DOHH2 (cell line): ENCODE results near the gene TMEM256.

Source experiments
- H3F3A ChIP-seq: fragments of 200-600 bp; sonication (generic), shearing (Covaris generic); 2 replicates; pipeline ENCODE4 v1.6.0; 2016; ENCODE audit warnings: antibody characterized with exemption, mild to moderate bottlenecking; ENCODE audit not compliant: control insufficient read depth, insufficient read depth
- H3K27ac ChIP-seq: fragments of 200-600 bp; sonication (generic); 2 replicates; pipeline ENCODE4 v1.5.1; 2014; ENCODE audit warnings: low read depth, mild to moderate bottlenecking, low read length, moderate library complexity
- H3K27me3 ChIP-seq: fragments of 200-600 bp; sonication (generic); 2 replicates; pipeline ENCODE4 v1.6.1; 2014; ENCODE audit warnings: mild to moderate bottlenecking, low read length, mixed read lengths; ENCODE audit not compliant: control insufficient read depth
- H3K36me3 ChIP-seq: fragments of 200-600 bp; sonication (generic); 2 replicates; pipeline ENCODE4 v1.6.1; 2014; ENCODE audit warnings: mild to moderate bottlenecking, low read length, moderate library complexity, mixed read lengths; ENCODE audit not compliant: control insufficient read depth
- H3K4me1 ChIP-seq: fragments of 200-600 bp; sonication (generic); 2 replicates; pipeline ENCODE4 v1.6.1; 2014; ENCODE audit warnings: mild to moderate bottlenecking, low read length, mixed read lengths; ENCODE audit not compliant: control insufficient read depth
- H3K4me2 ChIP-seq: fragments of 200-600 bp; sonication (generic); 2 replicates; pipeline ENCODE4 v1.6.0; 2014; ENCODE audit warnings: mild to moderate bottlenecking, low read length, moderate library complexity
- H3K4me3 ChIP-seq: fragments of 200-600 bp; sonication (generic); 2 replicates; pipeline ENCODE4 v1.5.1; 2014; ENCODE audit warnings: mild to moderate bottlenecking, low read length, mixed read lengths
- H3K79me2 ChIP-seq: fragments of 200-600 bp; sonication (generic); 2 replicates; pipeline ENCODE4 v1.6.1; 2014; ENCODE audit warnings: mild to moderate bottlenecking, low read length, mixed read lengths; ENCODE audit not compliant: control insufficient read depth
- H3K9me2 ChIP-seq: fragments of 200-600 bp; sonication (generic); replicated peaks from 2 replicates; pipeline ENCODE4 v1.6.1; 2014; ENCODE audit warnings: mild to moderate bottlenecking, low read length, mixed read lengths; ENCODE audit not compliant: control insufficient read depth
- H3K9me3 ChIP-seq: fragments of 200-600 bp; sonication (generic); 2 replicates; pipeline ENCODE4 v1.6.1; 2014; ENCODE audit warnings: antibody characterized with exemption, low read length, mixed read lengths; ENCODE audit not compliant: control insufficient read depth, insufficient read depth
- H4K20me1 ChIP-seq: fragments of 200-600 bp; sonication (generic); 2 replicates; pipeline ENCODE4 v1.6.0; 2014; ENCODE audit warnings: low read depth, mild to moderate bottlenecking, antibody characterized with exemption, low read length, moderate library complexity; ENCODE audit not compliant: control insufficient read depth, insufficient read depth
- EZH2phosphoT487 ChIP-seq: fragments of 200-600 bp; sonication (generic); IDR thresholded peaks from 2 replicates; pipeline ENCODE4 v1.6.1; 2017; ENCODE audit warnings: borderline replicate concordance, mild to moderate bottlenecking, antibody characterized with exemption, low read length, moderate library complexity, mixed read lengths
- TF ChIP-seq, protein P1 (sequence below): fragments of 200-600 bp; sonication (generic); IDR thresholded peaks from one replicate; pipeline ENCODE4 v1.5.1; 2014; ENCODE audit warnings: antibody characterized with exemption, mild to moderate bottlenecking, low read depth, low read length; ENCODE audit not compliant: poor library complexity, severe bottlenecking

Gene TMEM256

DNA sequence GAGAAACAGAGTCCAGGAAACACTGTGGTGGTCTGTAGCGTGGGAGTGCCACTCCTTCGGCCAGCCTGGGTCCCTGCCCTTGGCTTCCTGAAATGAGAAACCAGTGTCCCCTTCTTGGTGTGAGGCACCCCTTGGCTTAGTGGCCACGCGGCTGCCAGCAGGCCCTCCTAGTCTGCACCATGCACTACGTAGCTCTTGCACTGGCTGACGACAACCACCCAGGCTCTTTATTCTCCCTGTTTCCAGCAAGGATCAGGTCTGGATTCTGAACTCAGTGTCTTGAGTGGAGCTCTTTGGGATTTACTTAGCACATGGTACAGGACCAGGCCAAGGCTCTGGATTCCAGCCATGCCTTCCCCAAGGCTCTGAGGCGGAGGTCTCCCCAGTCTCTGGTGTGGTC lies 23.7 kb upstream of the TMEM256 start:
- no peaks in the 10 kb centered on the region for H4K20me1 ChIP-seq
- H3K36me3 ChIP-seq: no peaks in the 10 kb centered on the region
- no peak overlapping the region for H3K27ac ChIP-seq
- H3K4me2 ChIP-seq: no peak overlapping the region
- H3K4me3 ChIP-seq: no peak overlapping the region
- no peaks in the 10 kb centered on the region for H3K4me1 ChIP-seq
- TF ChIP-seq, protein P1, sequence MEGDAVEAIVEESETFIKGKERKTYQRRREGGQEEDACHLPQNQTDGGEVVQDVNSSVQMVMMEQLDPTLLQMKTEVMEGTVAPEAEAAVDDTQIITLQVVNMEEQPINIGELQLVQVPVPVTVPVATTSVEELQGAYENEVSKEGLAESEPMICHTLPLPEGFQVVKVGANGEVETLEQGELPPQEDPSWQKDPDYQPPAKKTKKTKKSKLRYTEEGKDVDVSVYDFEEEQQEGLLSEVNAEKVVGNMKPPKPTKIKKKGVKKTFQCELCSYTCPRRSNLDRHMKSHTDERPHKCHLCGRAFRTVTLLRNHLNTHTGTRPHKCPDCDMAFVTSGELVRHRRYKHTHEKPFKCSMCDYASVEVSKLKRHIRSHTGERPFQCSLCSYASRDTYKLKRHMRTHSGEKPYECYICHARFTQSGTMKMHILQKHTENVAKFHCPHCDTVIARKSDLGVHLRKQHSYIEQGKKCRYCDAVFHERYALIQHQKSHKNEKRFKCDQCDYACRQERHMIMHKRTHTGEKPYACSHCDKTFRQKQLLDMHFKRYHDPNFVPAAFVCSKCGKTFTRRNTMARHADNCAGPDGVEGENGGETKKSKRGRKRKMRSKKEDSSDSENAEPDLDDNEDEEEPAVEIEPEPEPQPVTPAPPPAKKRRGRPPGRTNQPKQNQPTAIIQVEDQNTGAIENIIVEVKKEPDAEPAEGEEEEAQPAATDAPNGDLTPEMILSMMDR: no peak
- TF ChIP-seq EZH2phosphoT487: no peak
- no peaks in the 10 kb centered on the region for H3K79me2 ChIP-seq
- no peaks in the 10 kb centered on the region for H3F3A ChIP-seq
- no peaks in the 10 kb centered on the region for H3K27me3 ChIP-seq
- no peaks in the 10 kb centered on the region for H3K9me2 ChIP-seq
- H3K9me3 ChIP-seq: no peaks in the 10 kb centered on the region

DNA sequence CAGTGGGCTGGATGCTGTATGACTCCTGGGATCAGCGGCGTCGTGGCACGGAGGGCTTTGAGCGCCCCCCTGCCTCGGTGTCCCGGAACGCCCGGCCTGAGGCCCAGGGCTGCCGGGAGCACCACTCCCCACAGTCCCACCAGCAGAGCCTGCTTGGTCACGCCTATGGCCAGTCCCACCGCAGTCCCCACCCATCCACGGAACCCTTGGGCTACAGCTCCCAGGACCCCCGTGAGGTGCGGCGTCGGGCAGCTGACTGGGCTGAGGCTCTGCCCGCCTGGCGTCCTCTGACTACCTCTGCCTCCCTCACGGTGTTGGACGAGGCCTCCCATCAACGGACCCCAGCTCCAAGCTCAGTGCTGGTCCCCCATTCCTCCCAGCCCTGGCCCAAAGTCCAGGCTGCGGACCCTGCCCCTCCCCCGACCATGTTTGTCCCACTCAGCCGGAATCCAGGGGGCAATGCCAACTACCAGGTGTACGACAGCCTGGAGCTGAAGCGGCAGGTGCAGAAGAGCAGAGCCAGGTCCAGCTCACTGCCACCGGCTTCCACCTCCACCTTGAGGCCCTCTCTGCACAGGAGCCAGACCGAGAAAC lies 23.1 kb upstream of the TMEM256 start:
- H3K27ac ChIP-seq: no peak overlapping the region
- H4K20me1 ChIP-seq: no peaks in the 10 kb centered on the region
- H3K4me3 ChIP-seq: no peak overlapping the region
- H3K4me2 ChIP-seq: no peak overlapping the region
- H3F3A ChIP-seq: no peaks in the 10 kb centered on the region
- no peaks in the 10 kb centered on the region for H3K79me2 ChIP-seq
- no peaks in the 10 kb centered on the region for H3K9me3 ChIP-seq
- H3K36me3 ChIP-seq: no peaks in the 10 kb centered on the region
- H3K4me1 ChIP-seq: no peaks in the 10 kb centered on the region
- H3K9me2 ChIP-seq: no peaks in the 10 kb centered on the region
- no peaks in the 10 kb centered on the region for H3K27me3 ChIP-seq
- no peak for TF ChIP-seq EZH2phosphoT487
- TF ChIP-seq, protein P1: no peak

DNA sequence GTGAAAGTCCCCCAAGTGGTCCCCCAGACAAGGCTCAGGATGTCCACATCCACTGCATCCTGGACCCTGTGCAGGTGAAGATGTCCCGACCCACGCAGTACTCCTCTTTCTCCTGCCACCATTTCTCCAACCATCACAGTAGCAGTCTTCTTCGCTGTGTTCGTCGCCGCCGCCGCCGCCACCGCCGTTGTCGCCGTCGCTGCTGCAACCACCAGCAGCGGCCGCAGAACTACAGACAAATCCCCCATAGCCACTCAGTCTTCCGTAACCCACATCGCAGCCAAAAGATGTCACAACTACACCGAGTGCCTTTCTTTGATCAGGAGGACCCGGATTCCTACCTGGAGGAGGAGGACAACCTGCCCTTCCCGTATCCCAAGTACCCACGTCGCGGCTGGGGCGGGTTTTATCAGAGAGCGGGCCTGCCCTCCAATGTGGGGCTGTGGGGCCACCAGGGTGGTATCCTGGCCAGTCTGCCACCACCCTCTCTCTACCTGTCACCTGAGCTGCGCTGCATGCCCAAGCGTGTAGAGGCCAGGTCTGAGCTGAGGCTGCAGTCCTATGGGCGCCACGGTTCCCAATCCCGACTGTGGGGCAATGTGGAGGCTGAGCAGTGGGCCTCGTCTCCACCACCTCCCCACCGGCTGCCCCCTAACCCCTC lies 22.4 kb upstream of the TMEM256 start:
- Histone ChIP-seq H3K4me1 (no peaks in the 10 kb centered on the region), H3K79me2 (no peaks in the 10 kb centered on the region), H3K27ac (no peak overlapping the region), H3K27me3 (no peaks in the 10 kb centered on the region), H3K9me3 (no peaks in the 10 kb centered on the region), H3K36me3 (no peaks in the 10 kb centered on the region), H3K4me2 (no peak overlapping the region), H3K9me2 (no peaks in the 10 kb centered on the region), H4K20me1 (no peaks in the 10 kb centered on the region), H3F3A (no peaks in the 10 kb centered on the region), H3K4me3 (no peak overlapping the region)
- TF ChIP-seq EZH2phosphoT487: no peak

DNA sequence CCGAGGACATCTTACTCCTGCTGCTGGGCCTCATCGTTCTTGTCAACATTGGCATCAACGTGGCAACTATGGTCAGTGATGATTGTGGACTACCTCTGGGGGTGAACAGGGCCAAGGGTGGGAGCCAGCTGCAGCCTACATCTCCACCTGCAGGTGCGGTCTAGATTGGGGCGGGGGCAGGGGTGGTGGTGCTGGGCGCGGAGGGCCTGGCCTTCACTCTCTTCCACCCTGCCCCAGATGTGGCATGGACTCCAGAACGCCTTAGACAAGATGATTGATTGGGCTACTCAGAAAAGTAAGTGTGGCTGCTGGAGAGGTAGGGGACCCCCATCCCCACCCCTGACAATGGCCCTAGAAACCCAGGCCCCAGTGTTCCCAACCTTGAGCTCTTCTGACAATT lies 21.9 kb upstream of the TMEM256 start:
- Histone ChIP-seq H4K20me1 (no peaks in the 10 kb centered on the region), H3K27me3 (no peaks in the 10 kb centered on the region), H3K27ac (no peak overlapping the region), H3K79me2 (no peaks in the 10 kb centered on the region), H3K4me2 (no peak overlapping the region), H3K4me1 (no peaks in the 10 kb centered on the region), H3F3A (no peaks in the 10 kb centered on the region), H3K9me2 (no peaks in the 10 kb centered on the region), H3K4me3 (no peak overlapping the region), H3K9me3 (no peaks in the 10 kb centered on the region), H3K36me3 (no peaks in the 10 kb centered on the region)
- TF ChIP-seq, protein P1: no peak
- TF ChIP-seq EZH2phosphoT487: no peak
